ENCODE results near the gene DOK7. TPM values are rescaled to one million over a fixed set of nuclear protein-coding genes. Genes with fewer than 3 reads are reported as not detected.

DOK7 gene
- total RNA-seq, 1 donor from 2014 or later = not detected

DNA sequence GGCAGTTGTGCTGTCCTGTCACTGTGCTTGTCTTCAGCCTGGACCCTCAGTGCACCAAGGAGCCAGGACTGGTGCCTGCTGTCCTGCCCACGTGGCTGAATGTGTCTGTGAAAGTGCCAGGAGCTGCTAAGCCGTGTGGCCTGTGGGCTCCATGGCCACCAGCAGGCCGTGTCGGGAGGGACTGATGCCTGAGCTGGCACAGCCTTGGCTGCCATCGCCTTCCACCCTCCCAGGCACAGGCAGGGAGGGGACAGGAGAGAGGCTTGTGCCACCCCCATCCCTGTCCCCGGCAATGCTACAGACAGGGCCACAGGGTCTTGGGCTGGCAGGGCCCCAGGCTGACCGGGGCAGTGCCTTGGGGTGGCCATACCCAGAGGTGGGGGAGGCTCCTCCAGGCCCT lies 24.8 kb downstream of the DOK7 start:
- DNase-seq (ENCODE audit: low read depth, low spot score) = no peak
- Mint-ChIP-seq H3K4me3 (no peak overlapping the region), H3K9me3 (no peaks in the 10 kb centered on the region), H3K4me1 (peaks cover 5% of the 10 kb centered on the region), H3K36me3 (ENCODE audit: low read depth) (no peaks in the 10 kb centered on the region), H3K27ac (ENCODE audit: unreplicated experiment) (no peak overlapping the region), H3K27me3 (ENCODE audit: low read depth) (peaks cover 23% of the 10 kb centered on the region)
- TF ChIP-seq, protein P1, sequence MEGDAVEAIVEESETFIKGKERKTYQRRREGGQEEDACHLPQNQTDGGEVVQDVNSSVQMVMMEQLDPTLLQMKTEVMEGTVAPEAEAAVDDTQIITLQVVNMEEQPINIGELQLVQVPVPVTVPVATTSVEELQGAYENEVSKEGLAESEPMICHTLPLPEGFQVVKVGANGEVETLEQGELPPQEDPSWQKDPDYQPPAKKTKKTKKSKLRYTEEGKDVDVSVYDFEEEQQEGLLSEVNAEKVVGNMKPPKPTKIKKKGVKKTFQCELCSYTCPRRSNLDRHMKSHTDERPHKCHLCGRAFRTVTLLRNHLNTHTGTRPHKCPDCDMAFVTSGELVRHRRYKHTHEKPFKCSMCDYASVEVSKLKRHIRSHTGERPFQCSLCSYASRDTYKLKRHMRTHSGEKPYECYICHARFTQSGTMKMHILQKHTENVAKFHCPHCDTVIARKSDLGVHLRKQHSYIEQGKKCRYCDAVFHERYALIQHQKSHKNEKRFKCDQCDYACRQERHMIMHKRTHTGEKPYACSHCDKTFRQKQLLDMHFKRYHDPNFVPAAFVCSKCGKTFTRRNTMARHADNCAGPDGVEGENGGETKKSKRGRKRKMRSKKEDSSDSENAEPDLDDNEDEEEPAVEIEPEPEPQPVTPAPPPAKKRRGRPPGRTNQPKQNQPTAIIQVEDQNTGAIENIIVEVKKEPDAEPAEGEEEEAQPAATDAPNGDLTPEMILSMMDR (conservative IDR thresholded peaks at IDR 0.05) = no peak

DNA sequence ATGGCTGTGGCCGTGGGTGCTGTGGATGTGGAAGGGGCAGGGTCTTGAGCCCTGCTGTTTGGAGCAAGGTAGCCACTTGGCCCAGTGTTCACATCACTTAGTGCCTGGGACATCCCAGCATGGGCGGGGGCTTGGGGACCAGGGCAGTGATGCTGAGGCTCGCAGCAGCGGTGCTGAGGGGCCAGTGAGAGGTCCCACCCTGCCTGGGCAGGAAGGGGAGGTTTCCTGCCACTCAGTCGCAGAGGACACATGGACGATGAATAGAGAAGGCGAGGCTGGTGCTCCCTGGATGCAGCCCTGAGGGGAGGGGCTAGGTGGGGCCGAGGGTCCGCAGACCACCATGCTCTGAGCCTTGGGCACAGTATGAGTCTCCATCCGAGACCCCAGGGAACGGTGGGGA lies 25.7 kb downstream of the DOK7 start:
- no peak overlapping the region for H3K27ac Mint-ChIP-seq (ENCODE audit: unreplicated experiment)
- DNase-seq (ENCODE audit: low read depth, low spot score) = no peak
- no peak overlapping the region for H3K4me3 Mint-ChIP-seq
- H3K27me3 Mint-ChIP-seq (ENCODE audit: low read depth) = peaks cover 23% of the 10 kb centered on the region
- H3K4me1 Mint-ChIP-seq = peaks cover 5% of the 10 kb centered on the region
- no peaks in the 10 kb centered on the region for H3K9me3 Mint-ChIP-seq
- no peaks in the 10 kb centered on the region for H3K36me3 Mint-ChIP-seq (ENCODE audit: low read depth)
- TF ChIP-seq, protein P1 (conservative IDR thresholded peaks at IDR 0.05) = no peak

DNA sequence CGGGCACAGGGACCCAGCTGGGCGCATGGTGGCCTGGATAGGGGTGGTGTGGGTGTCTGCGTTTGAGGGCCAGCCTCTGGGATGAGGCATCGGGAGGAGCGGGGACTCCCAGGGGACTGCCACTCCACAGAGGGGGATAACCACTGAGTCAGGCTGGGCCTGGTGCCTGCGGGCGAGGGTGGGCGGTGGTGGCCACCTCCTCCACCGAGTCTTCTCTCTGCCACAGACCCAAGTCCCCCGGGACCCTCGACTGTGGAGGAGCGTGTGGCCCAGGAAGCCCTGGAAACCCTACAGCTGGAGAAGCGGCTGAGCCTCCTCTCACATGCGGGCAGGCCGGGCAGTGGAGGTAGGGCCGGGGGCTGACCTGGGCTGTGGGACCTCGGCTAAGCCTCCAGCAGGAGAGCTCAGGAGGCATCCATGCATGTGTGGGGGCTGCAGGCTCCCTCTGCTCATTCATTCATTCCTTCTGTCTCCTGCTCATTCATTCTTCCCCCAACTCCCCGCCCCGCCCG lies 26.4 kb downstream of the DOK7 start:
- TF ChIP-seq, protein P1 (conservative IDR thresholded peaks at IDR 0.05) = no peak
- Mint-ChIP-seq H3K4me3 (no peak overlapping the region), H3K36me3 (ENCODE audit: low read depth) (no peaks in the 10 kb centered on the region), H3K27me3 (ENCODE audit: low read depth) (peaks cover 25% of the 10 kb centered on the region), H3K9me3 (no peaks in the 10 kb centered on the region), H3K27ac (ENCODE audit: unreplicated experiment) (no peak overlapping the region), H3K4me1 (peaks cover 10% of the 10 kb centered on the region)
- DNase-seq (ENCODE audit: low read depth, low spot score) = no peak

DNA sequence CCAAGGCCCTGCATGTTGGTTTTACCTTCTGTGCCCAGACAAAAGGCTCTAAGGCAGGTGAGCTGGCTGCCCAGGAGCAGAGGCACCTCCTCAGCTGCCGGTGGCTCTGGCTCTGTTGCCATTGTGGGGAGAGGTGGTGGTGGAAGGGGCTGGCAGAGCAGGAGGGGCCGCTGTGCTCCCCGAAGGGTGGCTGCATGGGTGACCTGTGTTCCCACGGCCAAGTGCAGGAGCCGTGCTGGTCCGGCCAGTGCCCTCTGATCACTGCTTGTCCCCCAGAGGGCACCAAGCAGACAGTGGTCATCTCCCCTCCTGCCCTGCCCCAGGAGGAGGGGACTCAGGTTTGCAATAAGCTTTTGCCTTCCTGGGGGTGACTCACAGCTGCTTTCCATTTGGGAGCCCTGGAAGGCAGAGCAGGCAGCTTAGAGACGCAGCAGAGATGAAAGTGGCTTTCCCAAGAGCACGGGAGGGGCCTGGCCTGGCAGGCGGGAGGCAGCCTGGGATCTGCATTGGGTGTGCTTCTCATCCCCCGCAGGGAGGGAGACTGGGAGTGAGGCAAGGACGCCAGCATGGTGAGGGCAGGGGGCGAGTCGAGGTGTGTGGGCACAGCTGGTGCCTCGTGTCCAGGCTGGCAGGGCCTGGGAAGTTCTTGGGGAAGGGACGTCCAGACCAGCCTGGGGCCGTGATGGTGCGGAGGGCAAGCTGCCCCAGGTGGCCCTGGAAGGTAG lies 28.7 kb downstream of the DOK7 start:
- H3K27me3 Mint-ChIP-seq (ENCODE audit: low read depth) = peaks cover 25% of the 10 kb centered on the region
- H3K9me3 Mint-ChIP-seq = no peaks in the 10 kb centered on the region
- peak overlapping the region; percentile 55 for H3K4me3 Mint-ChIP-seq
- peaks cover 6% of the 10 kb centered on the region for H3K4me1 Mint-ChIP-seq
- no peak overlapping the region for H3K27ac Mint-ChIP-seq (ENCODE audit: unreplicated experiment)
- H3K36me3 Mint-ChIP-seq (ENCODE audit: low read depth) = no peaks in the 10 kb centered on the region
- DNase-seq (ENCODE audit: low read depth, low spot score) = no peak
- TF ChIP-seq, protein P1 (conservative IDR thresholded peaks at IDR 0.05) = no peak

DNA sequence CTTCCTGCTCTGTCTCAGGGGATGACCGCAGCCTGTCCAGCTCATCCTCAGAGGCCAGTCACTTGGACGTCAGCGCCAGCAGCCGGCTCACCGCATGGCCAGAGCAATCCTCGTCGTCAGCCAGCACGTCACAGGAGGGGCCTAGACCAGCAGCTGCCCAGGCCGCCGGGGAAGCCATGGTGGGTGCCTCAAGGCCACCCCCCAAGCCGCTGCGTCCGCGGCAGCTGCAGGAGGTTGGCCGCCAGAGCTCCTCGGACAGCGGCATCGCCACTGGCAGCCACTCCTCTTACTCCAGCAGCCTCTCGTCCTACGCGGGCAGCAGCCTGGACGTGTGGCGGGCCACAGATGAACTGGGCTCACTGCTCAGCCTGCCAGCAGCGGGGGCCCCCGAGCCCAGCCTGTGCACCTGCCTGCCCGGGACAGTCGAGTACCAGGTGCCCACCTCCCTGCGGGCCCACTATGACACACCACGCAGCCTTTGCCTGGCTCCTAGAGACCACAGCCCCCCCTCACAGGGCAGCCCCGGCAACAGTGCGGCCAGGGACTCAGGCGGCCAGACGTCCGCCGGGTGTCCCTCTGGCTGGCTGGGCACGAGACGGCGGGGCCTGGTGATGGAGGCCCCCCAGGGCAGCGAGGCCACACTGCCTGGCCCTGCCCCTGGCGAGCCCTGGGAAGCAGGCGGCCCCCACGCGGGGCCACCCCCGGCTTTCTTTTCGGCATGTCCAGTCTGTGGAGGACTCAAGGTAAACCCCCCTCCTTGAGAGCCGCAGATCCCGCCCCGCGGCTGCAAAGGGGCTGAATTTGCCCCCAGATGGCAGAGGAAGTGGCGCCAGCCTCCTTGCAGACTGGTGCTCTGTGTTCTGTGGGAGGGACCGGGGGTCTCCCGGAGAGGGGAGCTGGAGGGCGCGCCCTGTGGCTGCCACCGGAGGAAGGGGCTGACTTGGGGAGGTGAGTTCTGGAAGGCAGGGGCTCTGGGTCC lies 29.9 kb downstream of the DOK7 start:
- no peak overlapping the region for H3K27ac Mint-ChIP-seq (ENCODE audit: unreplicated experiment)
- H3K4me1 Mint-ChIP-seq = peaks cover 5% of the 10 kb centered on the region
- H3K9me3 Mint-ChIP-seq = no peaks in the 10 kb centered on the region
- no peaks in the 10 kb centered on the region for H3K36me3 Mint-ChIP-seq (ENCODE audit: low read depth)
- H3K4me3 Mint-ChIP-seq = no peak overlapping the region
- DNase-seq (ENCODE audit: low read depth, low spot score) = no peak
- peaks cover 25% of the 10 kb centered on the region for H3K27me3 Mint-ChIP-seq (ENCODE audit: low read depth)
- TF ChIP-seq, protein P1 (conservative IDR thresholded peaks at IDR 0.05) = no peak

Data from neural crest cell (in vitro differentiated cells).